ENCODE measurements around the gene COL28A1. TPM values are rescaled to one million over a fixed set of nuclear protein-coding genes. Genes with fewer than 3 reads are reported as not detected.

Gene COL28A1
- total and polyA plus RNA-seq, 4 donors, result 0.05 to 0.50 (median 0.18) TPM

DNA sequence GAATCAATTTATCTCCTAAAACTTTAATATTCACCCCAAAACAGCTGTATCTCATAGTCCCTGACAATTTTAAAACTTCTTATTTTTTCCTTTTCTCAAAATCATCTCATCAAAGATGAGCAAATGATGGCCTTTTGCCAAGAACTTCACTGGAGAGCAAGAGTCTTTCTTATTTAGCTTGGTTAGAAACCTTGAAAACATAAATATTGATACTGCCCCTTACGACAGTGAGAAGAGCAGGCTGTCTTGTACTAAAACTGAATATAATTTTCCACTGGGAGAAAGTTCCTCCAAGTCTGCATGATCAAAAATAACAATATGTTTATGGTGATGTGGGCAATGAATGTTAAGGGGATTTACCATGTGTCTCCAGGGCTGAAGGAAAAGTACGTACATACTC is 109.0 kb downstream of the COL28A1 start:
- Histone ChIP-seq H3K36me3 (ENCODE audit: control insufficient read depth in 4 of 4, insufficient read depth in 3 of 4, low read depth in 1 of 4, low read length in 3 of 4) (no peaks in the 10 kb centered on the region), H3K4me1 (ENCODE audit: control insufficient read depth in 4 of 4, insufficient read depth in 4 of 4, low read length in 3 of 4) (peaks cover 0 to 5% (median 0%) of the 10 kb centered on the region in 4 donors), H3K9ac (ENCODE audit: low read depth in 1 of 2, low read length in 2 of 2) (no peak overlapping the region), H3K9me3 (ENCODE audit: control insufficient read depth in 4 of 4, low read length in 3 of 4) (no peaks in the 10 kb centered on the region), H3K4me3 (ENCODE audit: low read depth in 1 of 3, low read length in 3 of 3) (no peak overlapping the region), H3K27me3 (ENCODE audit: control insufficient read depth in 4 of 4, insufficient read depth in 4 of 4, low read length in 3 of 4) (no peaks in the 10 kb centered on the region), H3K27ac (ENCODE audit: low read depth in 1 of 2, low read length in 2 of 2) (no peak overlapping the region)
- TF ChIP-seq, protein P1, sequence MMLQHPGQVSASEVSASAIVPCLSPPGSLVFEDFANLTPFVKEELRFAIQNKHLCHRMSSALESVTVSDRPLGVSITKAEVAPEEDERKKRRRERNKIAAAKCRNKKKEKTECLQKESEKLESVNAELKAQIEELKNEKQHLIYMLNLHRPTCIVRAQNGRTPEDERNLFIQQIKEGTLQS (IDR thresholded peaks at IDR 0.05), result no peak
- TF ChIP-seq, protein P2, sequence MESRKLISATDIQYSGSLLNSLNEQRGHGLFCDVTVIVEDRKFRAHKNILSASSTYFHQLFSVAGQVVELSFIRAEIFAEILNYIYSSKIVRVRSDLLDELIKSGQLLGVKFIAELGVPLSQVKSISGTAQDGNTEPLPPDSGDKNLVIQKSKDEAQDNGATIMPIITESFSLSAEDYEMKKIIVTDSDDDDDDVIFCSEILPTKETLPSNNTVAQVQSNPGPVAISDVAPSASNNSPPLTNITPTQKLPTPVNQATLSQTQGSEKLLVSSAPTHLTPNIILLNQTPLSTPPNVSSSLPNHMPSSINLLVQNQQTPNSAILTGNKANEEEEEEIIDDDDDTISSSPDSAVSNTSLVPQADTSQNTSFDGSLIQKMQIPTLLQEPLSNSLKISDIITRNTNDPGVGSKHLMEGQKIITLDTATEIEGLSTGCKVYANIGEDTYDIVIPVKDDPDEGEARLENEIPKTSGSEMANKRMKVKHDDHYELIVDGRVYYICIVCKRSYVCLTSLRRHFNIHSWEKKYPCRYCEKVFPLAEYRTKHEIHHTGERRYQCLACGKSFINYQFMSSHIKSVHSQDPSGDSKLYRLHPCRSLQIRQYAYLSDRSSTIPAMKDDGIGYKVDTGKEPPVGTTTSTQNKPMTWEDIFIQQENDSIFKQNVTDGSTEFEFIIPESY (IDR thresholded peaks at IDR 0.05), result no peak
- TF ChIP-seq NR2F2 (IDR thresholded peaks at IDR 0.05), result no peak
- TF ChIP-seq, protein P3, sequence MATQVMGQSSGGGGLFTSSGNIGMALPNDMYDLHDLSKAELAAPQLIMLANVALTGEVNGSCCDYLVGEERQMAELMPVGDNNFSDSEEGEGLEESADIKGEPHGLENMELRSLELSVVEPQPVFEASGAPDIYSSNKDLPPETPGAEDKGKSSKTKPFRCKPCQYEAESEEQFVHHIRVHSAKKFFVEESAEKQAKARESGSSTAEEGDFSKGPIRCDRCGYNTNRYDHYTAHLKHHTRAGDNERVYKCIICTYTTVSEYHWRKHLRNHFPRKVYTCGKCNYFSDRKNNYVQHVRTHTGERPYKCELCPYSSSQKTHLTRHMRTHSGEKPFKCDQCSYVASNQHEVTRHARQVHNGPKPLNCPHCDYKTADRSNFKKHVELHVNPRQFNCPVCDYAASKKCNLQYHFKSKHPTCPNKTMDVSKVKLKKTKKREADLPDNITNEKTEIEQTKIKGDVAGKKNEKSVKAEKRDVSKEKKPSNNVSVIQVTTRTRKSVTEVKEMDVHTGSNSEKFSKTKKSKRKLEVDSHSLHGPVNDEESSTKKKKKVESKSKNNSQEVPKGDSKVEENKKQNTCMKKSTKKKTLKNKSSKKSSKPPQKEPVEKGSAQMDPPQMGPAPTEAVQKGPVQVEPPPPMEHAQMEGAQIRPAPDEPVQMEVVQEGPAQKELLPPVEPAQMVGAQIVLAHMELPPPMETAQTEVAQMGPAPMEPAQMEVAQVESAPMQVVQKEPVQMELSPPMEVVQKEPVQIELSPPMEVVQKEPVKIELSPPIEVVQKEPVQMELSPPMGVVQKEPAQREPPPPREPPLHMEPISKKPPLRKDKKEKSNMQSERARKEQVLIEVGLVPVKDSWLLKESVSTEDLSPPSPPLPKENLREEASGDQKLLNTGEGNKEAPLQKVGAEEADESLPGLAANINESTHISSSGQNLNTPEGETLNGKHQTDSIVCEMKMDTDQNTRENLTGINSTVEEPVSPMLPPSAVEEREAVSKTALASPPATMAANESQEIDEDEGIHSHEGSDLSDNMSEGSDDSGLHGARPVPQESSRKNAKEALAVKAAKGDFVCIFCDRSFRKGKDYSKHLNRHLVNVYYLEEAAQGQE (IDR thresholded peaks at IDR 0.05), result no peak
- no peak for TF ChIP-seq TAF1 (conservative IDR thresholded peaks at IDR 0.05)
- TF ChIP-seq RAD21 (IDR thresholded peaks at IDR 0.05), result no peak
- TF ChIP-seq EGR1 (IDR thresholded peaks at IDR 0.05; ENCODE audit: low read depth in 2 of 2), result no peak
- TF ChIP-seq YY1 (IDR thresholded peaks at IDR 0.05), result no peak
- TF ChIP-seq HNF4G (IDR thresholded peaks at IDR 0.05), result no peak
- no peak for TF ChIP-seq JUND (IDR thresholded peaks at IDR 0.05)
- no peak for TF ChIP-seq FOXA2 (IDR thresholded peaks at IDR 0.05)
- TF ChIP-seq RXRA (IDR thresholded peaks at IDR 0.05), result no peak
- TF ChIP-seq, protein P4, sequence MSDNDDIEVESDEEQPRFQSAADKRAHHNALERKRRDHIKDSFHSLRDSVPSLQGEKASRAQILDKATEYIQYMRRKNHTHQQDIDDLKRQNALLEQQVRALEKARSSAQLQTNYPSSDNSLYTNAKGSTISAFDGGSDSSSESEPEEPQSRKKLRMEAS (IDR thresholded peaks at IDR 0.05), result no peak
- TF ChIP-seq GABPA (IDR thresholded peaks at IDR 0.05 in 1 of 2, conservative IDR thresholded peaks at IDR 0.05 in 1 of 2), result no peak
- no peak for TF ChIP-seq FOXA1 (IDR thresholded peaks at IDR 0.05)
- 91% methylated on average over 2 of the region's 2 CpGs for WGBS
- no peak for DNase-seq (ENCODE audit: low spot score)

DNA sequence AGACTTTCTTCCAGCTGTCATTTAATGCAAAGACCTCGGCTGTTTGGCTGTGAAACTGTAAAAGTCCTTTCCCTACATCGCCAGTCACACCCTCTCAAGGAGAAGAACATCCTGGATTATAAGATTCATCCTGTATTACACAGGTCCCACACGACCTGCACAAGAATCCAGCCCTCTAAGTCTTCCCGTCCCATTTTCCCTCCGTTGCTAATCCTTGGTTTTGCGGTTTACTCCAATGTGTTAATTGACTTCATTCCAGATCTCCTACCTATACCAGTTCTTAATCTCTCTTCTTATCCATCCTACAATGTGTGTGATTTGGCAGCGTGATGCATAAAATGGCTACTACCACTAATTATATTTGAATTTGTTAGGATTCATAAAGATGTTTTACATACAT is 110.4 kb downstream of the COL28A1 start:
- Histone ChIP-seq H3K9ac (ENCODE audit: low read depth in 1 of 2, low read length in 2 of 2) (no peak overlapping the region), H3K36me3 (ENCODE audit: control insufficient read depth in 4 of 4, insufficient read depth in 3 of 4, low read depth in 1 of 4, low read length in 3 of 4) (no peaks in the 10 kb centered on the region), H3K27me3 (ENCODE audit: control insufficient read depth in 4 of 4, insufficient read depth in 4 of 4, low read length in 3 of 4) (no peaks in the 10 kb centered on the region), H3K4me3 (ENCODE audit: low read depth in 1 of 3, low read length in 3 of 3) (no peak overlapping the region), H3K4me1 (ENCODE audit: control insufficient read depth in 4 of 4, insufficient read depth in 4 of 4, low read length in 3 of 4) (peaks cover 0 to 5% (median 0%) of the 10 kb centered on the region in 4 donors), H3K27ac (ENCODE audit: low read depth in 1 of 2, low read length in 2 of 2) (no peak overlapping the region), H3K9me3 (ENCODE audit: control insufficient read depth in 4 of 4, low read length in 3 of 4) (no peaks in the 10 kb centered on the region)
- TF ChIP-seq FOXA2 (IDR thresholded peaks at IDR 0.05), result no peak
- no peak for TF ChIP-seq JUND (IDR thresholded peaks at IDR 0.05)
- no peak for TF ChIP-seq HNF4G (IDR thresholded peaks at IDR 0.05)
- TF ChIP-seq YY1 (IDR thresholded peaks at IDR 0.05), result no peak
- TF ChIP-seq, protein P5, sequence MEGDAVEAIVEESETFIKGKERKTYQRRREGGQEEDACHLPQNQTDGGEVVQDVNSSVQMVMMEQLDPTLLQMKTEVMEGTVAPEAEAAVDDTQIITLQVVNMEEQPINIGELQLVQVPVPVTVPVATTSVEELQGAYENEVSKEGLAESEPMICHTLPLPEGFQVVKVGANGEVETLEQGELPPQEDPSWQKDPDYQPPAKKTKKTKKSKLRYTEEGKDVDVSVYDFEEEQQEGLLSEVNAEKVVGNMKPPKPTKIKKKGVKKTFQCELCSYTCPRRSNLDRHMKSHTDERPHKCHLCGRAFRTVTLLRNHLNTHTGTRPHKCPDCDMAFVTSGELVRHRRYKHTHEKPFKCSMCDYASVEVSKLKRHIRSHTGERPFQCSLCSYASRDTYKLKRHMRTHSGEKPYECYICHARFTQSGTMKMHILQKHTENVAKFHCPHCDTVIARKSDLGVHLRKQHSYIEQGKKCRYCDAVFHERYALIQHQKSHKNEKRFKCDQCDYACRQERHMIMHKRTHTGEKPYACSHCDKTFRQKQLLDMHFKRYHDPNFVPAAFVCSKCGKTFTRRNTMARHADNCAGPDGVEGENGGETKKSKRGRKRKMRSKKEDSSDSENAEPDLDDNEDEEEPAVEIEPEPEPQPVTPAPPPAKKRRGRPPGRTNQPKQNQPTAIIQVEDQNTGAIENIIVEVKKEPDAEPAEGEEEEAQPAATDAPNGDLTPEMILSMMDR (IDR thresholded peaks at IDR 0.05; ENCODE audit: low read depth, low read length, missing input control), result no peak
- TF ChIP-seq, protein P2 (IDR thresholded peaks at IDR 0.05), result no peak
- TF ChIP-seq NR2F2 (IDR thresholded peaks at IDR 0.05), result no peak
- TF ChIP-seq, protein P4 (IDR thresholded peaks at IDR 0.05), result no peak
- WGBS, result 90% methylated on average over 7 of the region's 7 CpGs
- no peak for DNase-seq (ENCODE audit: low spot score)

Measured in liver (tissue), 9 donors.